Astrocyte (in vitro differentiated cells and primary cell): ENCODE results near the gene CRLF2. TPM values are rescaled to one million over a fixed set of nuclear protein-coding genes. Genes with fewer than 3 reads are reported as not detected.
"Not testable (repeated sequence)": the region's sequence is repeated elsewhere in the genome, so short reads cannot be mapped to it uniquely, and the experiment has no call there.

Experiments
- DNase-seq: peaks from one replicate; pipeline ENCODE4 v3.0.0-alpha.2; 2010; ENCODE audit warnings: low read depth
- FAIRE-seq: peaks from 2 replicates; lab custom pipeline; 2011; peaks lifted over from hg19 to GRCh38; lab: Jason Lieb, UNC
- H2AFZ ChIP-seq: 2 replicates; pipeline ENCODE4 v1.6.0; 2012; ENCODE audit warnings: low read depth, low read length, inconsistent platforms
- H3K27ac ChIP-seq: 2 replicates; pipeline ENCODE4 v1.5.1; 2011; ENCODE audit warnings: low read depth, low read length, inconsistent platforms
- H3K27me3 ChIP-seq: 2 replicates; pipeline ENCODE4 v1.6.0; 2011; ENCODE audit warnings: low read length, inconsistent platforms; ENCODE audit not compliant: insufficient read depth
- H3K36me3 ChIP-seq: 2 replicates; pipeline ENCODE4 v1.5.1; 2011; ENCODE audit warnings: low read length, inconsistent platforms; ENCODE audit not compliant: insufficient read depth
- H3K4me1 ChIP-seq: 2 replicates; pipeline ENCODE4 v1.5.1; 2011; ENCODE audit warnings: low read length, inconsistent platforms; ENCODE audit not compliant: insufficient read depth
- H3K4me2 ChIP-seq: 2 replicates; pipeline ENCODE4 v1.6.0; 2012; ENCODE audit warnings: low read length, inconsistent platforms
- H3K4me3 ChIP-seq: 2 replicates; pipeline ENCODE4 v1.5.1; 2011; ENCODE audit warnings: low read depth, mild to moderate bottlenecking, low read length, inconsistent platforms; ENCODE audit not compliant: insufficient read depth
- H3K79me2 ChIP-seq: 2 replicates; pipeline ENCODE4 v1.6.0; 2012; ENCODE audit warnings: mild to moderate bottlenecking, low read length, inconsistent platforms; ENCODE audit not compliant: insufficient read depth
- H3K9ac ChIP-seq: 2 replicates; pipeline ENCODE4 v1.6.0; 2012; ENCODE audit warnings: mild to moderate bottlenecking, low read length, inconsistent platforms
- H3K9me3 ChIP-seq: 2 replicates; pipeline ENCODE4 v1.5.1; 2012; ENCODE audit warnings: low read depth, mild to moderate bottlenecking, low read length, inconsistent platforms; ENCODE audit not compliant: insufficient read depth
- H4K20me1 ChIP-seq: 2 replicates; pipeline ENCODE4 v1.6.0; 2012; ENCODE audit warnings: low read length, inconsistent platforms; ENCODE audit not compliant: insufficient read depth
- H3K27ac Mint-ChIP-seq: one replicate; pipeline ENCODE4 v1.8.0; 2021; ENCODE audit warnings: mild to moderate bottlenecking, mixed read lengths; ENCODE audit not compliant: unreplicated experiment
- H3K27me3 Mint-ChIP-seq: one replicate; pipeline ENCODE4 v1.8.0; 2021; ENCODE audit warnings: low read depth, mixed read lengths; ENCODE audit not compliant: unreplicated experiment
- H3K36me3 Mint-ChIP-seq: one replicate; pipeline ENCODE4 v1.8.0; 2021; ENCODE audit warnings: low read depth, mixed read lengths; ENCODE audit not compliant: unreplicated experiment
- H3K4me1 Mint-ChIP-seq: one replicate; pipeline ENCODE4 v1.8.0; 2021; ENCODE audit warnings: low read depth, mixed read lengths; ENCODE audit not compliant: unreplicated experiment
- H3K4me3 Mint-ChIP-seq: one replicate; pipeline ENCODE4 v1.8.0; 2021; ENCODE audit warnings: mild to moderate bottlenecking, moderate library complexity, mixed read lengths; ENCODE audit not compliant: unreplicated experiment
- H3K9me3 Mint-ChIP-seq: one replicate; pipeline ENCODE4 v1.8.0; 2021; ENCODE audit warnings: mild to moderate bottlenecking, mixed read lengths; ENCODE audit not compliant: unreplicated experiment
- EZH2 ChIP-seq: IDR thresholded peaks from 2 replicates; pipeline ENCODE4 v1.6.1; 2012; ENCODE audit warnings: mild to moderate bottlenecking, low read length, inconsistent platforms; ENCODE audit not compliant: insufficient read depth
- total RNA-seq: library from RNA; stranded (reverse); gene quantifications from 2 replicates; pipeline ENCODE4 v1.2.1, GENCODE V29; 2021
- TF ChIP-seq, protein P1 (sequence below): IDR thresholded peaks from 2 replicates; pipeline ENCODE4 v1.5.1; 2011; ENCODE audit warnings: low read depth, mild to moderate bottlenecking, inconsistent platforms, low read length, moderate library complexity; ENCODE audit not compliant: insufficient read depth

CRLF2 gene
- total RNA-seq, 1 donor from 2014 or later, result not detected

GRCh38 chrX:1173435-1173834 is 39.0 kb downstream of the CRLF2 start:
- H3K4me1 Mint-ChIP-seq, H3K27ac Mint-ChIP-seq, H3K4me1 ChIP-seq, H3K4me2 ChIP-seq, H2AFZ ChIP-seq, H3K4me3 ChIP-seq, H3K27me3 ChIP-seq, H3K9me3 ChIP-seq, H3K4me3 Mint-ChIP-seq, H3K27me3 Mint-ChIP-seq, H3K9me3 Mint-ChIP-seq, H3K36me3 Mint-ChIP-seq, H3K36me3 ChIP-seq, FAIRE-seq, DNase-seq, H4K20me1 ChIP-seq, H3K9ac ChIP-seq, H3K79me2 ChIP-seq, H3K27ac ChIP-seq: not testable (repeated sequence)

- Mint-ChIP-seq H3K4me1 (no peaks in the 10 kb centered on the region), H3K4me3 (no peak overlapping the region), H3K27me3 (no peaks in the 10 kb centered on the region), H3K9me3 (peaks cover 9% of the 10 kb centered on the region), H3K36me3 (no peaks in the 10 kb centered on the region), H3K27ac (no peak overlapping the region)
- H3K4me3 ChIP-seq, result no peak overlapping the region
- H3K9ac ChIP-seq, result no peak overlapping the region
- FAIRE-seq (no peak), DNase-seq (no peak)
- H3K4me2 ChIP-seq, result no peak overlapping the region
- no peaks in the 10 kb centered on the region for H3K79me2 ChIP-seq
- no peak for TF ChIP-seq EZH2
- TF ChIP-seq, protein P1, sequence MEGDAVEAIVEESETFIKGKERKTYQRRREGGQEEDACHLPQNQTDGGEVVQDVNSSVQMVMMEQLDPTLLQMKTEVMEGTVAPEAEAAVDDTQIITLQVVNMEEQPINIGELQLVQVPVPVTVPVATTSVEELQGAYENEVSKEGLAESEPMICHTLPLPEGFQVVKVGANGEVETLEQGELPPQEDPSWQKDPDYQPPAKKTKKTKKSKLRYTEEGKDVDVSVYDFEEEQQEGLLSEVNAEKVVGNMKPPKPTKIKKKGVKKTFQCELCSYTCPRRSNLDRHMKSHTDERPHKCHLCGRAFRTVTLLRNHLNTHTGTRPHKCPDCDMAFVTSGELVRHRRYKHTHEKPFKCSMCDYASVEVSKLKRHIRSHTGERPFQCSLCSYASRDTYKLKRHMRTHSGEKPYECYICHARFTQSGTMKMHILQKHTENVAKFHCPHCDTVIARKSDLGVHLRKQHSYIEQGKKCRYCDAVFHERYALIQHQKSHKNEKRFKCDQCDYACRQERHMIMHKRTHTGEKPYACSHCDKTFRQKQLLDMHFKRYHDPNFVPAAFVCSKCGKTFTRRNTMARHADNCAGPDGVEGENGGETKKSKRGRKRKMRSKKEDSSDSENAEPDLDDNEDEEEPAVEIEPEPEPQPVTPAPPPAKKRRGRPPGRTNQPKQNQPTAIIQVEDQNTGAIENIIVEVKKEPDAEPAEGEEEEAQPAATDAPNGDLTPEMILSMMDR, result no peak
- no peaks in the 10 kb centered on the region for H3K36me3 ChIP-seq
- no peaks in the 10 kb centered on the region for H3K4me1 ChIP-seq
- H2AFZ ChIP-seq, result no peak overlapping the region
- no peaks in the 10 kb centered on the region for H3K27me3 ChIP-seq
- H3K27ac ChIP-seq, result no peak overlapping the region
- H3K9me3 ChIP-seq, result no peaks in the 10 kb centered on the region
- H4K20me1 ChIP-seq, result no peaks in the 10 kb centered on the region
Measured at GRCh38 chrX:1172496-1172895, 40.0 kb downstream of the CRLF2 start.

DNA sequence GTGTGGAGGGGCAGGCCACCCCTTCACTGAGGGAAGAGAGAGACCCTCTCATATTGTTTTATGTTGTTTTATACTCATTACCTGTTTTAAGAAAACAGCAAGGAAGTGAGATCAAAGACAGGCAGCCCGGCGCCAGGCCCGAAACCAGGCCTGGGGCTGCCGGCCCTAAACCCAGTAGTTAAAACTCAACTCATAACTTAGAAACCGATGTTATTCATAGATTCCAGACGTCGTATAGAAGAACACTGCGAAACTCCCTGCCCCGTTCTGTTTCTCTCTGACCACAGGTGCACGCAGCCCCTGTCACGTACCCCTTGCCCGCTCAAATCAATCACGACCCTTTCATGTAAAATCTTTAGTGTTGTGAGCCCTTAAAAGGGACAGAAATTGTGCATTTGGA is 40.5 kb downstream of the CRLF2 start:
- not testable (repeated sequence) for H2AFZ ChIP-seq, H3K36me3 ChIP-seq, H3K36me3 Mint-ChIP-seq, H3K4me1 Mint-ChIP-seq, H3K4me1 ChIP-seq, H3K27me3 Mint-ChIP-seq, H3K4me3 ChIP-seq, H3K9ac ChIP-seq, FAIRE-seq, H3K4me2 ChIP-seq, H3K9me3 ChIP-seq, DNase-seq, H3K27ac Mint-ChIP-seq, H3K27me3 ChIP-seq, H4K20me1 ChIP-seq, H3K27ac ChIP-seq, H3K4me3 Mint-ChIP-seq, H3K79me2 ChIP-seq
- peaks cover 13% of the 10 kb centered on the region for H3K9me3 Mint-ChIP-seq

- H3K36me3 Mint-ChIP-seq, result no peaks in the 10 kb centered on the region
- no peak overlapping the region for H3K27ac ChIP-seq
- H3K27ac Mint-ChIP-seq, result no peak overlapping the region
- DNase-seq (no peak), FAIRE-seq (no peak)
- no peak overlapping the region for H2AFZ ChIP-seq
- H4K20me1 ChIP-seq, result no peaks in the 10 kb centered on the region
- no peaks in the 10 kb centered on the region for H3K27me3 ChIP-seq
- no peak for TF ChIP-seq EZH2
- TF ChIP-seq, protein P1, result no peak
- peaks cover 15% of the 10 kb centered on the region for H3K9me3 Mint-ChIP-seq
- H3K27me3 Mint-ChIP-seq, result no peaks in the 10 kb centered on the region
- H3K4me3 Mint-ChIP-seq, result no peak overlapping the region
- no peaks in the 10 kb centered on the region for H3K79me2 ChIP-seq
- no peaks in the 10 kb centered on the region for H3K36me3 ChIP-seq
- no peak overlapping the region for H3K4me3 ChIP-seq
- H3K9me3 ChIP-seq, result no peaks in the 10 kb centered on the region
- no peaks in the 10 kb centered on the region for H3K4me1 ChIP-seq
- H3K4me2 ChIP-seq, result no peak overlapping the region
- no peaks in the 10 kb centered on the region for H3K4me1 Mint-ChIP-seq
- no peak overlapping the region for H3K9ac ChIP-seq
Measured at GRCh38 chrX:1170243-1170642, 42.2 kb downstream of the CRLF2 start.
